Endothelial cell of umbilical vein (primary cell): Measurements from ENCODE around the gene TRAPPC10. TPM values are rescaled to one million over a fixed set of nuclear protein-coding genes. Genes with fewer than 3 reads are reported as not detected.

Experiments
- BruUV-seq: library from RNA; stranded (reverse); fragments of 400-500 nt; replicated peaks from 2 replicates; lab custom pipeline; 2021; lab: Mats Ljungman, UMichigan
- CTCF ChIA-PET: fragments of 300-600, 350-600 bp; sonication (Branson Sonifier 250); formaldehyde crosslinking; loops from one replicate; lab custom pipeline; 2021; ENCODE audit warnings: antibody characterized with exemption, inconsistent platforms; lab: Charles Lee
- POLR2A ChIA-PET: fragments of 300-600, 350-600 bp; sonication (Branson Sonifier 250); formaldehyde crosslinking; loops from one replicate; lab custom pipeline; 2021; ENCODE audit warnings: antibody characterized with exemption, inconsistent platforms; lab: Charles Lee
- DNase-seq: peaks from one replicate; pipeline ENCODE4 v3.0.0-alpha.2; 2011; ENCODE audit warnings: low read depth, low spot score
- FAIRE-seq: peaks from 2 replicates; lab custom pipeline; 2011; peaks lifted over from hg19 to GRCh38; lab: Jason Lieb, UNC
- H2AFZ ChIP-seq: 2 replicates; pipeline ENCODE4 v1.6.0; 2012; ENCODE audit warnings: low read depth, low read length, control low read depth, inconsistent platforms
- H3K27ac ChIP-seq: 2 replicates; pipeline ENCODE4 v1.5.1; 2011; ENCODE audit warnings: low read depth, mild to moderate bottlenecking, control low read depth, low read length, moderate library complexity; ENCODE audit not compliant: insufficient read depth
- H3K27me3 ChIP-seq, 2 experiments: 2 replicates each; pipeline versions ENCODE4 v1.6.0 to v1.6.1; 2011; ENCODE audit warnings: low read length in 2 of 2, mixed read lengths in 1 of 2; ENCODE audit not compliant: control insufficient read depth in 2 of 2, insufficient read depth in 2 of 2
- H3K36me3 ChIP-seq, 2 experiments: 2 replicates in 1 of 2; 3 replicates in 1 of 2; pipeline ENCODE4 v1.5.1; 2011; ENCODE audit warnings: low read length in 2 of 2, mild to moderate bottlenecking in 1 of 2, moderate library complexity in 1 of 2; ENCODE audit not compliant: control insufficient read depth in 2 of 2, insufficient read depth in 2 of 2; ENCODE audit errors: extremely low read depth in 1 of 2
- H3K4me1 ChIP-seq: 3 replicates; pipeline ENCODE4 v1.5.1; 2011; ENCODE audit warnings: mild to moderate bottlenecking, low read length; ENCODE audit not compliant: control insufficient read depth, insufficient read depth; ENCODE audit errors: extremely low read depth
- H3K4me2 ChIP-seq: 2 replicates; pipeline ENCODE4 v1.6.1; 2011; ENCODE audit warnings: low read length, control low read depth, mixed read lengths; ENCODE audit not compliant: insufficient read depth
- H3K4me3 ChIP-seq, 3 experiments: fragments of 200-600 bp in 1 of 3; sonication (generic), shearing (Covaris generic) in 1 of 3; replicated peaks in 1 of 3; 2 replicates each; pipeline ENCODE4 v1.5.1; 2011 to 2016; ENCODE audit warnings: control low read depth in 3 of 3, low read length in 3 of 3, mild to moderate bottlenecking in 2 of 3, inconsistent platforms in 1 of 3, low read depth in 1 of 3, moderate library complexity in 1 of 3; ENCODE audit not compliant: insufficient read depth in 1 of 3
- H3K79me2 ChIP-seq: 2 replicates; pipeline ENCODE4 v1.6.0; 2012; ENCODE audit warnings: low read length, inconsistent platforms; ENCODE audit not compliant: control insufficient read depth, insufficient read depth
- H3K9ac ChIP-seq: replicated peaks from 2 replicates; pipeline ENCODE3; 2011; ENCODE audit warnings: low read length, control low read depth; ENCODE audit not compliant: insufficient read depth; ENCODE audit errors: extremely low read depth
- H3K9me1 ChIP-seq: replicated peaks from 3 replicates; pipeline ENCODE4 v1.6.0; 2011; ENCODE audit warnings: mild to moderate bottlenecking, low read length; ENCODE audit not compliant: control insufficient read depth, insufficient read depth; ENCODE audit errors: extremely low read depth
- H3K9me3 ChIP-seq: replicated peaks from 2 replicates; pipeline ENCODE4 v1.5.1; 2012; ENCODE audit warnings: low read length, inconsistent platforms; ENCODE audit not compliant: control insufficient read depth, insufficient read depth
- H4K20me1 ChIP-seq: replicated peaks from 2 replicates; pipeline ENCODE3; 2011; ENCODE audit warnings: mild to moderate bottlenecking, low read length; ENCODE audit not compliant: control insufficient read depth, insufficient read depth; ENCODE audit errors: extremely low read depth
- CTCF ChIP-seq, 2 donors: IDR thresholded peaks; 1 replicate in 1 of 2; 2 replicates in 1 of 2; pipeline ENCODE4 v1.5.1; 2011; ENCODE audit warnings: low read length in 2 of 2, mild to moderate bottlenecking in 2 of 2, moderate library complexity in 2 of 2, control low read depth in 1 of 2, inconsistent platforms in 1 of 2, low read depth in 1 of 2; ENCODE audit not compliant: insufficient read depth in 1 of 2; ENCODE audit errors: extremely low read depth in 1 of 2
- EZH2 ChIP-seq: IDR thresholded peaks from 2 replicates; pipeline ENCODE4 v1.6.1; 2012; ENCODE audit warnings: borderline replicate concordance, low read depth, mild to moderate bottlenecking, moderate library complexity, low read length, inconsistent platforms; ENCODE audit not compliant: severe bottlenecking
- FOS ChIP-seq: IDR thresholded peaks from 2 replicates; pipeline ENCODE4 v1.6.1; 2011; ENCODE audit warnings: mild to moderate bottlenecking, low read length, moderate library complexity, borderline replicate concordance; ENCODE audit not compliant: insufficient read depth
- GATA2 ChIP-seq: IDR thresholded peaks from 2 replicates; pipeline ENCODE4 v1.7.0; 2011; ENCODE audit warnings: low read depth, mild to moderate bottlenecking, moderate library complexity, mixed read lengths, low read length; ENCODE audit not compliant: insufficient read length, insufficient read depth
- JUN ChIP-seq: IDR thresholded peaks from 2 replicates; pipeline ENCODE4 v1.6.1; 2011; ENCODE audit warnings: borderline replicate concordance, low read depth; ENCODE audit not compliant: insufficient read length, insufficient read depth
- MYC ChIP-seq: IDR thresholded peaks from one replicate; pipeline ENCODE4 v1.6.1; 2011; ENCODE audit warnings: mild to moderate bottlenecking, low read depth, low read length
- POLR2AphosphoS5 ChIP-seq: IDR thresholded peaks from 2 replicates; pipeline ENCODE4 v1.6.1; 2012; ENCODE audit warnings: low read depth, mild to moderate bottlenecking, control low read depth, low read length, moderate library complexity; ENCODE audit not compliant: insufficient read depth
- dilution Hi-C: fragments of 300-500 bp; cut with MboI; formaldehyde crosslinking; loops from one replicate; pipeline ENCODE4 v1.15.0; 2019; ENCODE audit warnings: low sequenced_read_pairs; ENCODE audit not compliant: extremely low pct_ligation_motif_present
- intact Hi-C: fragments of 100-400 bp; cut with micrococcal nuclease; formaldehyde crosslinking; loops from one replicate; pipeline ENCODE4 v1.10.0; 2022
- polyA plus RNA-seq, 4 experiments: library from polyadenylated mRNA; depleted of rRNA in 3 of 4; stranded (reverse) in 3 of 4; unstranded in 1 of 4; fragments of >200 nt; gene quantifications; 2 replicates each; pipeline versions ENCODE4 v1.2.1 to v1.2.3, GENCODE V29; 2011 to 2012; ENCODE audit warnings: missing spikeins in 1 of 4
- total RNA-seq: library from RNA; stranded (reverse); gene quantifications from 2 replicates; pipeline ENCODE4 v1.2.3, GENCODE V29; 2021

TRAPPC10 gene
- total and polyA plus RNA-seq, 2 donors (not counting 3 experiments of a cell fraction or from before 2014, with no cell fraction given) = 21.5 to 33.6 TPM

DNA sequence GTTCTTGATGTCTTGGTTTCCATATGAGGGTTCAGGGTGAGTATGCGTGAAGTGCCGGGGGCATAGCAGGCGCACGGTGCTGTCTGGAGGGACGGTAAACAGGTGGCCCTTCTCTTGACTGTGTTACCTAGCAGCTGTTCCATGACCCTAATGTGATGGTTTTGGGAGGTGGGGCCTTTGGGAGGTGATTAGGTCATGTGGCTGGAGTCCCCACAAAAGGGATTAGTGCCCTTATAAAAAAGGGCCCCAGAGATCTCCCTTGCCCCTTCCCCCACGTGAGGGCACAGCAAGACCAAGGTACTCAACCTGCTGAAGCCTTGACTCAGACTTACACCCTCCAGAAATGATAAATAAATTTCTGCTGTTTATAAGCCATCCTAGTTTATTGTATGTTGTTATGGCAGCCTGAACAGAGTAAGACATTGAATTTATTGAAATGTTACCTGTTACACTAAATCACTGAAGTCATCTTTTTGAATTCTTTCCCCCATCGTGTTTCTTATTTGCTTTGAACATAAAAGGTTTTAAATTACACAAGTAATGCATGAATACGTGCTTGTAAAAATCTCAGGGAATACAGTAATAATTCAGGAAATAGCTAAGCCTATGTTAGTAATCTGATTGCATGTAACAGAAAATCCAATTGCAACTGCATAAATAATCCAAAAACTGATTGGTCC, 15.6 kb downstream of the TRAPPC10 start:
- Histone ChIP-seq H3K27me3 (no peaks in the 10 kb centered on the region), H3K9me3 (no peaks in the 10 kb centered on the region), H3K9ac (no peak overlapping the region), H3K4me3 (no peak overlapping the region), H3K79me2 (peaks cover 87% of the 10 kb centered on the region), H3K27ac (no peak overlapping the region), H4K20me1 (peaks cover 5% of the 10 kb centered on the region), H3K4me1 (peaks cover 3% of the 10 kb centered on the region), H3K4me2 (no peak overlapping the region), H3K36me3 (no peaks in the 10 kb centered on the region), H2AFZ (no peak overlapping the region), H3K9me1 (no peaks in the 10 kb centered on the region)
- dilution Hi-C loops (no loop called here), intact Hi-C loops (no loop called here)
- ChIA-PET POLR2A (no interaction called here), CTCF (no interaction called here)
- DNase-seq (no peak), FAIRE-seq (no peak)
- TF ChIP-seq MYC = no peak
- TF ChIP-seq EZH2 = no peak
- TF ChIP-seq CTCF (IDR thresholded peaks at IDR 0.05; ENCODE audit: extremely low read depth in 1 of 2, insufficient read depth in 1 of 2, low read depth in 1 of 2, low read length in 2 of 2) = no peak
- no peak for TF ChIP-seq JUN
- no peak for TF ChIP-seq FOS
- TF ChIP-seq GATA2 = no peak
- no peak for TF ChIP-seq POLR2AphosphoS5
- no TSS peak for BruUV-seq
